Renal cortical epithelial cell (primary cell): Measurements from ENCODE around the gene PNMA5. TPM values are rescaled to one million over a fixed set of nuclear protein-coding genes. Genes with fewer than 3 reads are reported as not detected.

Source experiments
- DNase-seq: peaks from one replicate; pipeline ENCODE4 v3.0.0-alpha.2; 2011; ENCODE audit warnings: low read depth
- total RNA-seq: library from RNA; depleted of rRNA; stranded (reverse); fragments of >200 nt; gene quantifications from 2 replicates; pipeline ENCODE4 v1.2.3, GENCODE V29; 2014

The PNMA5 gene
- total RNA-seq, 1 donor from 2014 or later, result not detected

- DNase-seq, result peak; percentile 70
These were observed 35.1 kb downstream of the PNMA5 start for GRCh38 chrX:152958524-152959465.

GRCh38 chrX:152958047-152958446 is 35.9 kb downstream of the PNMA5 start:
- peak; percentile 33 for DNase-seq

GRCh38 chrX:152950786-152951185 is 43.1 kb downstream of the PNMA5 start:
- no peak for DNase-seq

- no peak for DNase-seq
These were observed 44.8 kb downstream of the PNMA5 start for GRCh38 chrX:152949114-152949513.

GRCh38 chrX:152946681-152947080 is 47.2 kb downstream of the PNMA5 start:
- no peak for DNase-seq

- DNase-seq, result no peak
These were observed 48.6 kb downstream of the PNMA5 start for GRCh38 chrX:152945021-152945979.

- DNase-seq, result no peak
These were observed 50.1 kb downstream of the PNMA5 start for GRCh38 chrX:152943826-152944225.

GRCh38 chrX:152942077-152942442 is 51.9 kb downstream of the PNMA5 start:
- peak; percentile 0 for DNase-seq

GRCh38 chrX:152941328-152942076 is 52.4 kb downstream of the PNMA5 start:
- DNase-seq, result peak; percentile 71

Other genes with a start within 250 kb of the PNMA5 start
- not detected in 2 replicates for gene MAGEA2, start 240.3 kb downstream of the PNMA5 start, total RNA-seq
- gene CSAG3, start 234.9 kb downstream of the PNMA5 start, total RNA-seq, result not detected in 2 replicates
- gene MAGEA6, start 224.4 kb downstream of the PNMA5 start, total RNA-seq, result not detected in 2 replicates
- gene CETN2, start 163.4 kb downstream of the PNMA5 start, total RNA-seq, result 47.8 and 81.1 TPM in 2 replicates
- gene NSDHL, start 163.1 kb downstream of the PNMA5 start, total RNA-seq, result 15.6 and 24.1 TPM in 2 replicates
- gene ZNF185, start 96.0 kb downstream of the PNMA5 start, total RNA-seq, result 45.3 and 63.4 TPM in 2 replicates
- 0.35 TPM in 1 of 2 replicates, not detected in the other for gene PNMA3, start 62.4 kb upstream of the PNMA5 start, total RNA-seq
- gene PNMA6A, start 78.3 kb upstream of the PNMA5 start, total RNA-seq, result 1.0 and 1.5 TPM in 2 replicates
- gene MAGEA1, start 185.2 kb upstream of the PNMA5 start, total RNA-seq, result not detected in 2 replicates